NCI-H460 (cell line): ENCODE data around the gene AKAP10. TPM values are rescaled to one million over a fixed set of nuclear protein-coding genes. Genes with fewer than 3 reads are reported as not detected.
"Not testable (repeated sequence)": the region's sequence is repeated elsewhere in the genome, so short reads cannot be mapped to it uniquely, and the experiment has no call there.

ENCODE experiments used
- DNase-seq: peaks from one replicate; pipeline ENCODE4 v3.0.0-alpha.2; 2016; ENCODE audit warnings: low read depth; ENCODE audit errors: extremely low read depth
- small RNA-seq, 2 experiments: library from RNA; depleted of rRNA; stranded (forward); fragments of <200 nt; gene quantifications; one replicate each; pipeline ENCODE3, GENCODE V24; 2014
- total RNA-seq: library from RNA; depleted of rRNA; stranded (reverse); fragments of >200 nt; shearing (Covaris generic); gene quantifications from 2 replicates; pipeline ENCODE4 v1.2.3, GENCODE V29; 2014; rRNA removed

AKAP10 gene
- total RNA-seq, 1 experiment from 2014 or later = 32.0 TPM

DNA sequence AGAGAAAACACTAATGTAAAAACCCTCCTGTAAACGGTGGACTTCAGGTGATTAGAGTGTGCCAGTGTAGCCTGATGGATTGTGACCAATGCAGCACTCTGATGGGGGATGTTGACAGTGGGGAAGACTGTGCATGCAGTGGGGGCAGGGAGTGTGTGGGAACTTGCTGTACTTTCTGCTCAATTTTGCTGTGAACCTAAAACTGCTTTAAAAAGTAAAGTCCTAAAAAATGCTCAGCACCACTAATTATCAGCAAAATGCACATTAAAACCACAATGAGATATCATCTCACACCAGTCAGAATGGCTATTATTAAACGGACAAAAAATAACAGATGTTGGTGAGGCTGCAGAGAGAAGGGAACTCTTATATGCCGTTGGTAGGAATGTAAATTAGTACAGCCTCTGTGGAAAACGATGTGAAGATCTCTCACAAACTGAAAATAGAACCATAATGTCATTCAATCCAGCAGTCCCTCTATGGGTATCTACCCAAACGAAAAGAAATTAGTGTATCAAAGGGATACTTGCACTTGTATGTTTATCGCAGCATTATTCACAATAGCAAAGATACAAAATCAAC is 100.2 kb downstream of the AKAP10 start:
- no peak for DNase-seq

DNA sequence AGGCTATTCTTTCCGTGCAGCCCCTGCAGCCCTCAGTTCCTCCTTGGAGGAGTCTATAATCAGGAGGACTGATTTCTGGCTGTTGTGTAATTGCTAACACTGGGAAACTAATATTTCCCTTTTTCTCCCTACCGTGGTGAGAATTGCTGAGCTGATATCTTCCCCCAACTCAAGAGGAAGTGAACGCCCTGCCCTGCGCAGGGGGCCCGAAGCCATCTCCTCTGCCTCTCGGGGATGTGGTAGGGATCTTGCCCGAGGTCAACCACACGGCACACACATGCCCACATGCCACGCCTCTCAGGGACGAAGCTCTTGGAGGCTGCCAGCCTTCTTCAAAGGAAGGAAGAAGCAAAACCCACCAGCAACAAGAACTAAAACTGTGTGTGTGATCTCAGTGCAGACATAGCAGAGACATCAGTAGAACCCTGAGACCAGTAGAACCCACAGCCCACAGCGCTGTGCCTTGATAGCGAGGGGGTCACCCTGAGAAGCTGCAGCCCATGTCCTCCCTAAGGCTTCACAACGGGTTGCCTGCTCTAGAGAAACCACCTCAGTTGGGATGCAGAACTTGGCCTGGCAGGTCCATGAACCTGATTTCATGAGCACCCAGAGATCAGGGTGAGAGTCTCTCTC is 101.0 kb downstream of the AKAP10 start:
- DNase-seq = no peak

DNA sequence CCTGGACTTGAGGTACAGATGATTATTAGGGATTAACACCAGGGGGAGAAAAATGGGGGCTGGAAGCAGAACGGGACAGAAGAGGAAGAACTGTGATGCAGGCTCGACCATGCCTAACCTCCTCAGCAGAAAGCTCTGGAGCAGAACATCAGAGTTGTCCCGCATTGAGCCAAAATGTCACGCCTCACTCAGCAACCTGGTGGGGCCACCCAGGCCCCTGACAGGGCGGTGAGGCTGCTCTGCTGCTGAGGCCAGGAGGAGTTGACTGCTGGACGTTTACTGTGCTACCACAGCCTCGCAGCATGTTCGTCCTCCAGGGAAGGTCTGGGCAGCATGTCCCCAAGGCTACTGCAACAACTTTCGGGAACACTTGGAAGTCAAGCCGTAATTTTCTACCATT is 103.4 kb downstream of the AKAP10 start:
- no peak for DNase-seq

DNA sequence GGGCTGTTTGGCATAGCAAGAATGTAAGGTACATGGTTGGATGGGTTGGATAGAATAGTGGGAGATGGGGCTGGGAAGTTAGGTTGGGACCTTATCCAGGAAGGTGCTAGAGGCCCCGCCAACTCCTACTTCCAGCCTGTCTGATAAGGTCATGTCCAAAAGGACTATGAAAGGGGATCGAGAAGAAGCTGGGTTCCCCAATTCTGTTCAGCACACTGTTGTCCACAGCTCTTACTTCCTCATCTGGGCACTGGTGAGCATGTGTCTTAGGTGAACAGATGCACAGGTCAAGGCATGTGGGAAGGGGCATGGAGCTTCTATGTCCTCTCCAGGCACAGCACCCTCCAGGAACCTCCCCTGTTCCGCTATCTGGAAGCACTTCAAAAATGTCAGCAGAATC is 104.3 kb downstream of the AKAP10 start:
- DNase-seq = no peak

DNA sequence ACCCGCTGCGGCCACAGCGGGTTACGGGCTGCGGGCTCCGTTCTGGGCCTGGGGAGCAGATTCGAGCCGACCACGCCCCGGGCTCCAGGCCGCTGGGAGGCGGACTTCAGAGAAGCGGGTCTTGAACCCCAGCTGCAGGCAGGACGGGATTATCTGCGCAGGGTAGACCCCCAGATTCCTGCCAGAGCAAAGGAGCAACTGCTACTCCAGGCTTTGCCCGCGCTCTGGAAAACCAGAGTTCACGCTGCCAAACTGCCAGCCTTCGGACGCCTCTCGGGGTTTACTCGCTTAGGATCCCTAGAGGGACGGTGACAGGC is 109.6 kb downstream of the AKAP10 start:
- DNase-seq = no peak

DNA sequence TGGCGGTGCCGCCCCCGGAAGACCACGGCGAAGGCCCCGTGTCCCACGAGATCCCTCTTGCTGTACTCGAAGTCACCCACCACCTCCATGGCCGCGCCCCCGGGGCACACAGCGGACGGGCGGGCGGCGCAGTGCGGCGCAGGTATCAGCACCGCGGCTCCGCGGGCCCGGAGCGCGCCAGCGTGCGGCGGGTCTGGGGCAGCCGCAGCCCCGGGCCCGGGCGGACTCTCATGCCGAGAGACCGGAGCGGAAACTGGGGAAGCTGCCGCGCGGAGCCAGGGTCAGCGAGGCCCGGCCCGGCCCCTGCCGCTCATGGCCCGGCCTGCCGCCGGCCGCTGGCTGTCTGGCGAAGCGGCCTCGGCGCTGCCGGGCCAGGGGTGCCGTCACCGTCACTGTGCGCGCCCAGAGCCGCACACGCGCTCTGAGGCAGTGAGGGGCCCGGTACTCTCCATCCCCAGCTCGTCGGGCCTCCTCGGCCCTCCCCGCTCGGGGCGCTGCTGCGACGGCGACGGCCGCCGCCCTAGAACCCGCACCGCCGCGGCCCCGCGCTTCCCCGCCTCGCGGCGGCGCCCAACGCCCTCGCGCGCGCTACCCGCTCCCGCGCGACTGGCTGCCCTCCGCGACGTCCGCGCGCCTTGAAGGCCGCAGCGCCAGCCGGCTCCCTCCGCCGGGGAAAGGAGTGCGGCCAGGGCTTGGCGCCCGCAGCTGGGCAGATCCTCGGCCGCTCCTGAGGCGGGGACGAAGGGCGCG is 110.1 kb downstream of the AKAP10 start, which contains the start of gene ULK2:
ULK2 (minus strand) TSS at position 608 of the 750 bp plus-strand sequence; CDS start at position 89, 519 bp downstream.
- peak; percentile 43 for DNase-seq

DNA sequence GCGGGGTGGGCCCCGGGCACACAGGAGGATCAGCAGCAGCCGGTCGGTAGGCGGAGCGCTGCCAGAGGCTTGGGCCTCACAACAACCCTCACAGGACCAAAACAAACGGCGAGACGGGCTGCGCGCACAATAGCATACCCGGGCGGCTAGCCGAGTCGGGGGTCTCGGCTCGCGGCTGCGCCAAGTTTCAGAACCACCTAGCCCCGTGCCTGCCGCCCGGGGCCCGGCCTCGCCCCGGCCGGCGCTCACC is 110.6 kb downstream of the AKAP10 start:
- DNase-seq = peak; percentile 54

DNA sequence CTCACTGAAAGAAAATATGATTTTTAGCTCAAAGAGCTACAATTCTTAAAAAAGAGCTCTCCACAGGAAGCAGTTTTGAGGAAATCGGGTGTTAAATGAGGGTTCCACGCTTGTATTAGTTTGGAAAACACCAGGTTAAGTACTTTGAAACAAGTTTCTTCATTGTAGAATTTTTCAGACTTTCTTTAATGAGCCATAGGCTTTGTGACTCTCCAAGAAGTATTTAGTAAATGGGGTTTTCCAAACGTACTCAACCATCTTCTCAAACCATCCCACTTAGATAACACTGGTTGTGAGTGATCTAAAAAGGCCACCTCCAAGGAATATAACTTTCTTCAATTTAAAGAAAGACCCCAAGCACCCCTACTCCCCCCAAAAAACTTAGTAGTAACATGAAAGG is 112.6 kb downstream of the AKAP10 start:
- no peak for DNase-seq

DNA sequence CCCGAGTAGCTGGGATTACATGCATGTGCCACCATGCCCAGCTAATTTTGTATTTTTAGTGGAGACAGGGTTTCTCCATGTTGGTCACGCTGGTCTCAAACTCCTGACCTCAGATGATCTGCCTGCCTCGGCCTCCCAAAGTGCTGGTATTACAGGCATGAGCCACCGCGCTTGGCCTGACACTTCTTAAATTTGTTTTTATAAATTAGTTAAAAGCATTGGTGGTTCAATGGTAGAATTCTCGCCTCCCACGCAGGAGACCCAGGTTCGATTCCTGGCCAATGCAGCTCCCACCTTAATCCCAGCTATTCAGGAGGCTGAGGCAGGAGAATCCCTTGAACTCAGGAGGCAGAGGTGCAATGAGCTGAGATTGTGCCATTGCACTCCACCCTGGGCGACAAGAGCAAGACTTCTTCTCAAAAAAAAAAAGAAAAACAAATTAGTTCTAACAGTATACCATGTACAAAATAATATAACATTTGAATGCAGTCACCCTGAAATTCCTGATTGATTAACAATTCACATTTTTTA is 116.9 kb downstream of the AKAP10 start:
- DNase-seq = not testable (repeated sequence)

DNA sequence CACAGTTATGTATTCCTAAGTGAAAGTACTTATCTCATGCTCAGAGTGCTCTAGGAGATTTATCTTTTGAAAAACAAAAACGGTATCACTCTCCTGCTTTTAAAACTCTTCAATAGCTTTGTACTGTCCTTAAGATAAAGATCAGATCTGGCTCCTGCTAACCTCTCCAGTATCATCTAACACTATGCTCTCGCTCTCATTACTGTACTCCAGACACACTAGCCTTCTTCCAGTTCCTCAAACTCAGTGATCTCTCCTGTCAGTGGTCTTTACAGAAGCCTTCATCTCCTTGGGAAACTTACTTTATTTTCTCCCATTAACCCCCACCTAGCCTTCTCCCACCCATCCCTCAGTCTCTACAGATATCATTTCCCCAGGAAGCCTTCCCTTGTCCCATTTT is 120.0 kb downstream of the AKAP10 start:
- no peak for DNase-seq

Small RNA genes within 50 kb of the gene (small RNA-seq; reads per million reads assigned to genes)
- 0 reads per million in 2 experiments for gene AC015726.2

Other genes with a start within 250 kb of the AKAP10 start
- 403 and 460 TPM in 2 replicates for gene ALDH3A1, start 229.5 kb downstream of the AKAP10 start, total RNA-seq
- gene ULK2, start 109.9 kb downstream of the AKAP10 start, total RNA-seq = 24.4 and 31.8 TPM in 2 replicates
- 17.7 and 19.0 TPM in 2 replicates for gene SPECC1, start 31.5 kb upstream of the AKAP10 start, total RNA-seq